HCT116 (cell line): ENCODE results near the gene GINS3. TPM values are rescaled to one million over a fixed set of nuclear protein-coding genes. Genes with fewer than 3 reads are reported as not detected.

Experiments used
- ATAC-seq: fragments of 200-7000 bp; cut with Tn5 transposase; 2 replicates; pipeline ENCODE4 v1.9.1; 2020; ENCODE audit warnings: mild to moderate bottlenecking, moderate library complexity
- BruUV-seq: library from RNA; stranded (reverse); fragments of 400-500 nt; replicated peaks from 2 replicates; lab custom pipeline; 2021; lab: Mats Ljungman, UMichigan
- CTCF ChIA-PET: fragments of 300-600 bp; sonication (Branson Sonifier 250); formaldehyde crosslinking; loops from one replicate; lab custom pipeline; 2021; ENCODE audit warnings: antibody characterized with exemption; lab: Charles Lee
- POLR2A ChIA-PET: fragments of 300-600, 350-600 bp; sonication (Branson Sonifier 250); formaldehyde crosslinking; loops from one replicate; lab custom pipeline; 2021; ENCODE audit warnings: antibody characterized with exemption; lab: Charles Lee
- RAD21 ChIA-PET, 2 experiments: fragments of 300-600 bp; sonication (Branson Sonifier 250); formaldehyde crosslinking; loops; one replicate each; lab custom pipeline; 2023; ENCODE audit warnings: low total read pairs in 2 of 2; ENCODE audit not compliant: uncharacterized antibody in 2 of 2, unreplicated experiment in 2 of 2, low non-redundant PET in 1 of 2; lab: Charles Lee
- DNase-seq: peaks from one replicate; pipeline ENCODE4 v3.0.0-alpha.2; 2010; ENCODE audit warnings: low read depth, low spot score
- H2AFZ ChIP-seq: fragments of 200-600 bp; shearing (Covaris generic), sonication (generic); 2 replicates; pipeline ENCODE4 v1.6.1; 2017; ENCODE audit warnings: low read depth, mixed run types, mixed read lengths, antibody characterized with exemption, low read length; ENCODE audit not compliant: poor library complexity, severe bottlenecking
- H3K27ac ChIP-seq: 2 replicates; pipeline ENCODE4 v1.5.1; 2012; ENCODE audit warnings: low read depth, low read length
- H3K27me3 ChIP-seq: fragments of 200-600 bp; sonication (generic); 2 replicates; pipeline ENCODE4 v1.6.1; 2016; ENCODE audit warnings: mixed run types, low read length, mixed read lengths; ENCODE audit not compliant: insufficient read depth
- H3K36me3 ChIP-seq, 2 experiments: fragments of 200-500 bp in 1 of 2; fragments of 200-600 bp in 1 of 2; sonication (Bioruptor generic) in 1 of 2; sonication (generic) in 1 of 2; 2 replicates each; pipeline versions ENCODE4 v1.5.1 to v1.6.1; 2014 to 2016; ENCODE audit warnings: low read length in 2 of 2, inconsistent platforms in 1 of 2, mixed read lengths in 1 of 2, mixed run types in 1 of 2; ENCODE audit not compliant: insufficient read depth in 2 of 2, control insufficient read depth in 1 of 2
- H3K4me1 ChIP-seq, 2 experiments: fragments of 200-600 bp in 1 of 2; sonication (generic) in 1 of 2; 2 replicates each; pipeline versions ENCODE4 v1.5.1 to v1.6.1; 2012 to 2017; ENCODE audit warnings: low read length in 2 of 2, inconsistent platforms in 1 of 2, mild to moderate bottlenecking in 1 of 2, mixed read lengths in 1 of 2, mixed run types in 1 of 2, moderate library complexity in 1 of 2; ENCODE audit not compliant: insufficient read depth in 2 of 2, control insufficient read depth in 1 of 2
- H3K4me2 ChIP-seq: fragments of 200-600 bp; sonication (generic); 2 replicates; pipeline ENCODE4 v1.6.1; 2017; ENCODE audit warnings: mixed run types, low read length, mixed read lengths
- H3K4me3 ChIP-seq, 2 experiments: fragments of 200-600 bp in 1 of 2; sonication (generic) in 1 of 2; replicated peaks in 1 of 2; 2 replicates each; pipeline ENCODE4 v1.5.1; 2011 to 2016; ENCODE audit warnings: low read length in 2 of 2, control low read depth in 1 of 2, low read depth in 1 of 2, mild to moderate bottlenecking in 1 of 2, mixed read lengths in 1 of 2, mixed run types in 1 of 2
- H3K79me2 ChIP-seq: fragments of 200-600 bp; sonication (generic); 2 replicates; pipeline ENCODE4 v1.6.1; 2017; ENCODE audit warnings: mild to moderate bottlenecking, mixed run types, low read length, moderate library complexity, mixed read lengths; ENCODE audit not compliant: insufficient read depth
- H3K9ac ChIP-seq: fragments of 200-600 bp; sonication (generic); 2 replicates; pipeline ENCODE4 v1.6.1; 2016; ENCODE audit warnings: low read length, mixed read lengths
- H3K9me2 ChIP-seq: fragments of 200-600 bp; sonication (generic), shearing (Covaris generic); 2 replicates; pipeline ENCODE4 v1.6.1; 2017; ENCODE audit warnings: mixed run types, mild to moderate bottlenecking, moderate library complexity; ENCODE audit not compliant: insufficient read depth
- H3K9me3 ChIP-seq, 2 experiments: fragments of 200-500 bp in 1 of 2; fragments of 200-600 bp in 1 of 2; sonication (Bioruptor generic) in 1 of 2; sonication (generic) in 1 of 2; 2 replicates each; pipeline ENCODE4 v1.6.1; 2014 to 2017; ENCODE audit warnings: low read length in 2 of 2, mixed read lengths in 2 of 2, inconsistent platforms in 1 of 2, low read depth in 1 of 2, mild to moderate bottlenecking in 1 of 2, mixed run types in 1 of 2, moderate library complexity in 1 of 2; ENCODE audit not compliant: control insufficient read depth in 1 of 2, insufficient read depth in 1 of 2
- H4K20me1 ChIP-seq: fragments of 200-600 bp; sonication (generic), shearing (Covaris generic); 2 replicates; pipeline ENCODE4 v1.6.1; 2017; ENCODE audit warnings: mixed run types, mild to moderate bottlenecking, moderate library complexity; ENCODE audit not compliant: insufficient read depth
- ATF3 ChIP-seq: IDR thresholded peaks from 2 replicates; pipeline ENCODE4 v1.6.1; 2012
- CBX3 ChIP-seq: IDR thresholded peaks from 2 replicates; pipeline ENCODE4 v1.6.1; 2012; ENCODE audit warnings: low read depth
- CEBPB ChIP-seq: IDR thresholded peaks from 2 replicates; pipeline ENCODE4 v1.6.1; 2012; ENCODE audit warnings: low read depth
- CTCF ChIP-seq, 3 experiments: fragments of 200-600 bp in 1 of 3; sonication (generic) in 1 of 3; IDR thresholded peaks in 2 of 3; conservative IDR thresholded peaks in 1 of 3; 2 replicates each; pipeline ENCODE4 v1.5.1; 2012 to 2017; ENCODE audit warnings: low read depth in 2 of 3, low read length in 2 of 3, antibody characterized with exemption in 1 of 3, borderline replicate concordance in 1 of 3, control low read depth in 1 of 3, mild to moderate bottlenecking in 1 of 3, mixed read lengths in 1 of 3, mixed run types in 1 of 3, moderate library complexity in 1 of 3; ENCODE audit not compliant: insufficient read depth in 1 of 3
- EGR1 ChIP-seq: IDR thresholded peaks from 2 replicates; pipeline ENCODE4 v1.6.1; 2012; ENCODE audit warnings: low read depth
- ELF1 ChIP-seq: IDR thresholded peaks from 2 replicates; pipeline ENCODE4 v1.6.1; 2012; ENCODE audit warnings: low read depth, borderline replicate concordance
- EZH2phosphoT487 ChIP-seq: fragments of 200-600 bp; IDR thresholded peaks from 2 replicates; pipeline ENCODE4 v1.6.1; 2018; ENCODE audit warnings: antibody characterized with exemption, borderline replicate concordance
- MAX ChIP-seq: IDR thresholded peaks from 2 replicates; pipeline ENCODE4 v1.6.1; 2012
- POLR2A ChIP-seq: IDR thresholded peaks from 2 replicates; pipeline ENCODE4 v1.7.0; 2011; ENCODE audit warnings: borderline replicate concordance; ENCODE audit not compliant: insufficient read depth, insufficient read length; ENCODE audit errors: extremely low read depth
- POLR2AphosphoS5 ChIP-seq: IDR thresholded peaks from 2 replicates; pipeline ENCODE4 v1.6.1; 2011; ENCODE audit warnings: mild to moderate bottlenecking, low read depth, low read length, moderate library complexity
- RAD21 ChIP-seq: IDR thresholded peaks from 2 replicates; pipeline ENCODE4 v1.6.1; 2012; ENCODE audit warnings: low read depth, mild to moderate bottlenecking
- REST ChIP-seq: IDR thresholded peaks from 2 replicates; pipeline ENCODE4 v1.6.1; 2012; ENCODE audit warnings: low read depth
- SP1 ChIP-seq: IDR thresholded peaks from 2 replicates; pipeline ENCODE4 v1.6.1; 2012; ENCODE audit warnings: low read depth
- SRF ChIP-seq: IDR thresholded peaks from 2 replicates; pipeline ENCODE4 v1.6.1; 2012; ENCODE audit warnings: low read depth
- YY1 ChIP-seq: IDR thresholded peaks from 2 replicates; pipeline ENCODE4 v1.6.1; 2011; ENCODE audit warnings: low read length, low read depth, moderate library complexity, mild to moderate bottlenecking; ENCODE audit not compliant: insufficient replicate concordance; ENCODE audit errors: extremely low read depth
- ZNF274 ChIP-seq: fragments of 200-500 bp; sonication (Bioruptor generic); IDR thresholded peaks from 2 replicates; pipeline ENCODE4 v1.6.1; 2014; ENCODE audit warnings: mild to moderate bottlenecking, low read depth, low read length, inconsistent platforms
- intact Hi-C: fragments of 100-400 bp; cut with micrococcal nuclease; formaldehyde crosslinking; loops from 2 replicates; pipeline ENCODE4 v1.10.0; 2022
- total RNA-seq: library from RNA; stranded (reverse); gene quantifications from one replicate; pipeline ENCODE4 v1.2.1, GENCODE V29; 2021; ENCODE audit not compliant: unreplicated experiment

Gene GINS3
- total RNA-seq, 1 experiment from 2014 or later = 12.1 TPM

GRCh38 chr16:58409316-58409973, 17.2 kb downstream of the GINS3 start:
- ATAC-seq (no peak), DNase-seq (no peak)
- Histone ChIP-seq H3K4me1 (peaks cover 0 to 16% of the 10 kb centered on the region in 2 experiments; a peak in 2 of 4 replicates), H3K4me2 (no peak overlapping the region), H3K36me3 (peaks cover 0 to 7% of the 10 kb centered on the region in 2 experiments; a peak in 2 of 4 replicates), H4K20me1 (no peaks in the 10 kb centered on the region), H3K27me3 (no peaks in the 10 kb centered on the region), H3K79me2 (no peaks in the 10 kb centered on the region), H3K4me3 (no peak overlapping the region), H3K9ac (no peak overlapping the region), H3K27ac (no peak overlapping the region), H3K9me3 (no peaks in the 10 kb centered on the region), H2AFZ (no peak overlapping the region), H3K9me2 (no peaks in the 10 kb centered on the region)
- TF ChIP-seq EZH2phosphoT487 (no peak), CTCF (IDR thresholded peaks at IDR 0.05 in 2 of 3, conservative IDR thresholded peaks at IDR 0.05 in 1 of 3; ENCODE audit: borderline replicate concordance in 1 of 3, insufficient read depth in 1 of 3, low read depth in 2 of 3, low read length in 2 of 3) (no peak), ELF1 (no peak), YY1 (no peak), CEBPB (no peak), SP1 (no peak), POLR2AphosphoS5 (no peak), SRF (no peak), RAD21 (no peak), CBX3 (no peak), MAX (no peak), REST (no peak), ATF3 (no peak), POLR2A (no peak), ZNF274 (no peak), EGR1 (no peak)
- BruUV-seq = no TSS peak
- ChIA-PET CTCF (interaction anchor here (0.7 kb wide), 1 partner anchor 1318 kb away, joined by 3 read pairs; no protein-coding TSS in a partner anchor), POLR2A (interaction anchor here (1.1 kb wide), 1 partner anchor 16 kb away, joined by 4 read pairs; no protein-coding TSS in a partner anchor), RAD21 (interaction anchor here in 1 of 2 experiments (1.1 kb wide), 1 partner anchor 73 kb away, joined by 3 read pairs; no protein-coding TSS in a partner anchor)
- intact Hi-C loops = no loop called here
